K562 (cell line): ENCODE measurements around the gene NCOA4.

Experiments used
- ESRRA ChIP-seq: fragments of 450-650 bp; IDR thresholded peaks from 2 replicates; pipeline ENCODE4 v1.6.1; 2014; ENCODE audit warnings: low read depth, mild to moderate bottlenecking, moderate library complexity, borderline replicate concordance
- EZH2 ChIP-seq: IDR thresholded peaks from 2 replicates; pipeline ENCODE4 v1.6.1; 2012; ENCODE audit warnings: low read depth, mild to moderate bottlenecking, inconsistent platforms, low read length, borderline replicate concordance
- TF ChIP-seq, protein P1 (sequence below): sonication (generic); formaldehyde crosslinking; IDR thresholded peaks from 2 replicates; pipeline ENCODE4 v1.8.0; 2023; ENCODE audit warnings: mild to moderate bottlenecking, missing genetic modification reagents

DNA sequence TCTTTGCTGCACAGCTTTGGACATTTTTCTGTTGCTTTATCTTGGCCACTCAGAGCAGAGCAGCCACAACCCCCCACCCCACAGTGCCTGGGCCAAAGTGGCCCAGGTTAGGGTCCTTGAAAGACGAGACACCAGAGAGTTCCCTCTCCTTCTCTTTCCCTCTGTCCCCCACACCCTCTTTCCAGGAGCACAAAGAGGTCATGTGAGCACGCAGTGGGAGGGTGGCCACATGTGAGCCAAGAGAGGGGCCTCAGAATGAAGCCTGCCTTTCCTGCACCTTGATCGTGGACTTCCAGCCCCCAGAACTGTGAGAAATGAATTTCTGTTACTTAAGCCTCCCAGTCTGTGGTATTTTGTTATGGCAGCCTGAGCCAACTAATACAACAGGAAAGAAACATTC, 30.3 kb upstream of the NCOA4 start:
- TF ChIP-seq ESRRA = no peak
- no peak for TF ChIP-seq EZH2
- TF ChIP-seq, protein P1, sequence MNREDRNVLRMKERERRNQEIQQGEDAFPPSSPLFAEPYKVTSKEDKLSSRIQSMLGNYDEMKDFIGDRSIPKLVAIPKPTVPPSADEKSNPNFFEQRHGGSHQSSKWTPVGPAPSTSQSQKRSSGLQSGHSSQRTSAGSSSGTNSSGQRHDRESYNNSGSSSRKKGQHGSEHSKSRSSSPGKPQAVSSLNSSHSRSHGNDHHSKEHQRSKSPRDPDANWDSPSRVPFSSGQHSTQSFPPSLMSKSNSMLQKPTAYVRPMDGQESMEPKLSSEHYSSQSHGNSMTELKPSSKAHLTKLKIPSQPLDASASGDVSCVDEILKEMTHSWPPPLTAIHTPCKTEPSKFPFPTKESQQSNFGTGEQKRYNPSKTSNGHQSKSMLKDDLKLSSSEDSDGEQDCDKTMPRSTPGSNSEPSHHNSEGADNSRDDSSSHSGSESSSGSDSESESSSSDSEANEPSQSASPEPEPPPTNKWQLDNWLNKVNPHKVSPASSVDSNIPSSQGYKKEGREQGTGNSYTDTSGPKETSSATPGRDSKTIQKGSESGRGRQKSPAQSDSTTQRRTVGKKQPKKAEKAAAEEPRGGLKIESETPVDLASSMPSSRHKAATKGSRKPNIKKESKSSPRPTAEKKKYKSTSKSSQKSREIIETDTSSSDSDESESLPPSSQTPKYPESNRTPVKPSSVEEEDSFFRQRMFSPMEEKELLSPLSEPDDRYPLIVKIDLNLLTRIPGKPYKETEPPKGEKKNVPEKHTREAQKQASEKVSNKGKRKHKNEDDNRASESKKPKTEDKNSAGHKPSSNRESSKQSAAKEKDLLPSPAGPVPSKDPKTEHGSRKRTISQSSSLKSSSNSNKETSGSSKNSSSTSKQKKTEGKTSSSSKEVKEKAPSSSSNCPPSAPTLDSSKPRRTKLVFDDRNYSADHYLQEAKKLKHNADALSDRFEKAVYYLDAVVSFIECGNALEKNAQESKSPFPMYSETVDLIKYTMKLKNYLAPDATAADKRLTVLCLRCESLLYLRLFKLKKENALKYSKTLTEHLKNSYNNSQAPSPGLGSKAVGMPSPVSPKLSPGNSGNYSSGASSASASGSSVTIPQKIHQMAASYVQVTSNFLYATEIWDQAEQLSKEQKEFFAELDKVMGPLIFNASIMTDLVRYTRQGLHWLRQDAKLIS = no peak
